DND-41 (cell line): Measurements from ENCODE around the gene DYNLT3.

Experiments used
- ATAC-seq: fragments of 200-7000 bp; cut with Tn5 transposase; 3 replicates; pipeline ENCODE4 v1.9.1; 2021; ENCODE audit warnings: low read depth; ENCODE audit not compliant: insufficient read depth
- DNase-seq: peaks from one replicate; pipeline ENCODE4 v3.0.0-alpha.2; 2020
- H2AFZ ChIP-seq: 2 replicates; pipeline ENCODE4 v1.6.0; 2012; ENCODE audit warnings: low read depth, low read length
- H3K27ac ChIP-seq: 2 replicates; pipeline ENCODE4 v1.5.1; 2012; ENCODE audit warnings: low read length, inconsistent platforms
- H3K27me3 ChIP-seq: fragments of 200-600 bp; sonication (generic); 2 replicates; pipeline ENCODE4 v1.6.0; 2012; ENCODE audit warnings: low read length, mild to moderate bottlenecking, inconsistent platforms; ENCODE audit not compliant: insufficient read depth, poor library complexity
- H3K36me3 ChIP-seq: 2 replicates; pipeline ENCODE4 v1.5.1; 2012; ENCODE audit warnings: low read length, inconsistent platforms; ENCODE audit not compliant: insufficient read depth
- H3K4me1 ChIP-seq: 2 replicates; pipeline ENCODE4 v1.5.1; 2012; ENCODE audit warnings: mild to moderate bottlenecking, low read length; ENCODE audit not compliant: insufficient read depth
- H3K4me2 ChIP-seq: 2 replicates; pipeline ENCODE4 v1.6.0; 2012; ENCODE audit warnings: mild to moderate bottlenecking, moderate library complexity, low read length, inconsistent platforms; ENCODE audit not compliant: insufficient read depth
- H3K4me3 ChIP-seq, 2 experiments: fragments of 200-600 bp in 1 of 2; shearing (Covaris generic) in 1 of 2; 2 replicates each; pipeline ENCODE4 v1.5.1; 2012 to 2016; ENCODE audit warnings: inconsistent platforms in 2 of 2, low read length in 2 of 2, mild to moderate bottlenecking in 2 of 2, low read depth in 1 of 2, moderate library complexity in 1 of 2
- H3K79me2 ChIP-seq: 2 replicates; pipeline ENCODE4 v1.6.0; 2012; ENCODE audit warnings: low read length, inconsistent platforms; ENCODE audit not compliant: insufficient read depth
- H3K9ac ChIP-seq: 2 replicates; pipeline ENCODE4 v1.6.0; 2012; ENCODE audit warnings: low read depth, mild to moderate bottlenecking, inconsistent platforms, low read length, moderate library complexity
- H3K9me3 ChIP-seq: 2 replicates; pipeline ENCODE4 v1.5.1; 2012; ENCODE audit warnings: low read length, moderate library complexity, mild to moderate bottlenecking, inconsistent platforms; ENCODE audit not compliant: insufficient read depth, severe bottlenecking
- H4K20me1 ChIP-seq: 2 replicates; pipeline ENCODE4 v1.6.0; 2012; ENCODE audit warnings: low read length; ENCODE audit not compliant: insufficient read depth
- CTCF ChIP-seq: IDR thresholded peaks from 2 replicates; pipeline ENCODE4 v1.5.1; 2012; ENCODE audit warnings: borderline replicate concordance, low read length, moderate library complexity, mild to moderate bottlenecking; ENCODE audit not compliant: poor library complexity, severe bottlenecking; ENCODE audit errors: extremely low read depth
- EZH2 ChIP-seq: IDR thresholded peaks from 3 replicates; pipeline ENCODE4 v1.6.1; 2012; ENCODE audit warnings: borderline replicate concordance, low read depth, mild to moderate bottlenecking, moderate library complexity, low read length, inconsistent platforms; ENCODE audit not compliant: severe bottlenecking

The DYNLT3 gene

GRCh38 chrX:37854148-37854547 is 6.8 kb upstream of the DYNLT3 start:
- no peak overlapping the region for H3K4me2 ChIP-seq
- H3K9ac ChIP-seq, result no peak overlapping the region
- TF ChIP-seq CTCF, result no peak
- no peaks in the 10 kb centered on the region for H4K20me1 ChIP-seq
- H3K4me3 ChIP-seq, result no peak overlapping the region
- H3K9me3 ChIP-seq, result no peaks in the 10 kb centered on the region
- no peak for DNase-seq
- H3K27ac ChIP-seq, result no peak overlapping the region
- no peaks in the 10 kb centered on the region for H3K79me2 ChIP-seq
- ATAC-seq, result no peak
- no peaks in the 10 kb centered on the region for H3K4me1 ChIP-seq
- H2AFZ ChIP-seq, result no peak overlapping the region
- H3K36me3 ChIP-seq, result no peaks in the 10 kb centered on the region
- no peaks in the 10 kb centered on the region for H3K27me3 ChIP-seq

- peak overlapping the region; percentile 80 for H3K4me2 ChIP-seq
- ATAC-seq, result 0 out of 3 replicates have a peak, but pooled peaks have one; percentile 1
- H3K79me2 ChIP-seq, result no peaks in the 10 kb centered on the region
- no peaks in the 10 kb centered on the region for H4K20me1 ChIP-seq
- peak overlapping the region; percentile 59 for H3K9ac ChIP-seq
- no peaks in the 10 kb centered on the region for H3K36me3 ChIP-seq
- no peaks in the 10 kb centered on the region for H3K27me3 ChIP-seq
- H2AFZ ChIP-seq, result peak overlapping the region; percentile 97
- no peak for DNase-seq
- no peaks in the 10 kb centered on the region for H3K9me3 ChIP-seq
- peak overlapping the region; percentile 30 to 87; a peak in 3 of 4 replicates for H3K4me3 ChIP-seq
- H3K27ac ChIP-seq, result peak overlapping the region; percentile 72
- H3K4me1 ChIP-seq, result peaks cover 27% of the 10 kb centered on the region
- no peak for TF ChIP-seq EZH2
- no peak for TF ChIP-seq CTCF
Measured at GRCh38 chrX:37847733-37848197, 394 bp upstream of the DYNLT3 start.

GRCh38 chrX:37846558-37846933 is 825 bp downstream of the DYNLT3 start:
- no peak for ATAC-seq
- Histone ChIP-seq H2AFZ (peak overlapping the region; percentile 97), H3K4me1 (peaks cover 27% of the 10 kb centered on the region)

More at GRCh38 chrX:37846558-37846933, 825 bp downstream of the DYNLT3 start:
- H4K20me1 ChIP-seq, result no peaks in the 10 kb centered on the region
- H3K27me3 ChIP-seq, result no peaks in the 10 kb centered on the region
- no peak for TF ChIP-seq EZH2
- TF ChIP-seq CTCF, result no peak
- peak overlapping the region; percentile 30 to 87; a peak in 3 of 4 replicates for H3K4me3 ChIP-seq
- H3K9ac ChIP-seq, result peak overlapping the region; percentile 59
- H3K36me3 ChIP-seq, result no peaks in the 10 kb centered on the region
- no peaks in the 10 kb centered on the region for H3K79me2 ChIP-seq
- peak overlapping the region; percentile 80 for H3K4me2 ChIP-seq
- H3K27ac ChIP-seq, result no peak overlapping the region
- no peaks in the 10 kb centered on the region for H3K9me3 ChIP-seq
- DNase-seq, result no peak
